T-helper 2 cell treated with Interferon-gamma antibody and Interleukin-4, amounts not matched to agents 5 μg/mL and 100 μg/mL, for 36 hours (primary cell): ENCODE measurements around the gene PLSCR1.
"Not testable (repeated sequence)": the region's sequence is repeated elsewhere in the genome, so short reads cannot be mapped to it uniquely, and the experiment has no call there.

Source experiments
- DNase-seq: peaks from one replicate; pipeline ENCODE4 v3.0.0; 2021; ENCODE audit warnings: low spot score
- H3K27ac Mint-ChIP-seq: one replicate; pipeline ENCODE4 v1.8.0; 2021; ENCODE audit warnings: mild to moderate bottlenecking, mixed read lengths
- H3K27me3 Mint-ChIP-seq: one replicate; pipeline ENCODE4 v1.8.0; 2021; ENCODE audit warnings: low read depth, mixed read lengths
- H3K36me3 Mint-ChIP-seq: one replicate; pipeline ENCODE4 v1.8.0; 2021; ENCODE audit warnings: low read depth, mixed read lengths
- H3K4me1 Mint-ChIP-seq: one replicate; pipeline ENCODE4 v1.8.0; 2021; ENCODE audit warnings: low read depth, mixed read lengths
- H3K4me3 Mint-ChIP-seq: one replicate; pipeline ENCODE4 v1.8.0; 2022; ENCODE audit warnings: mild to moderate bottlenecking, moderate library complexity, mixed read lengths
- H3K9me3 Mint-ChIP-seq: one replicate; pipeline ENCODE4 v1.8.0; 2021; ENCODE audit warnings: mixed read lengths

Gene PLSCR1

GRCh38 chr3:146542978-146543377, 1.4 kb downstream of the PLSCR1 start:
- H3K4me3 Mint-ChIP-seq, result peak overlapping the region; percentile 85
- H3K27me3 Mint-ChIP-seq, result no peaks in the 10 kb centered on the region
- DNase-seq, result no peak
- peak overlapping the region; percentile 90 for H3K27ac Mint-ChIP-seq
- peaks cover 60% of the 10 kb centered on the region for H3K4me1 Mint-ChIP-seq
- no peaks in the 10 kb centered on the region for H3K9me3 Mint-ChIP-seq
- peaks cover 22% of the 10 kb centered on the region for H3K36me3 Mint-ChIP-seq

- Mint-ChIP-seq H3K9me3 (no peaks in the 10 kb centered on the region), H3K36me3 (peaks cover 26% of the 10 kb centered on the region), H3K27me3 (no peaks in the 10 kb centered on the region), H3K4me3 (peak overlapping the region; percentile 85), H3K4me1 (peaks cover 56% of the 10 kb centered on the region), H3K27ac (peak overlapping the region; percentile 7)
- peak; percentile 29 for DNase-seq
These were observed 2.2 kb downstream of the PLSCR1 start for GRCh38 chr3:146542179-146542578.

GRCh38 chr3:146540978-146541377, 3.4 kb downstream of the PLSCR1 start:
- no peaks in the 10 kb centered on the region for H3K9me3 Mint-ChIP-seq
- no peaks in the 10 kb centered on the region for H3K27me3 Mint-ChIP-seq
- H3K4me1 Mint-ChIP-seq, result peaks cover 50% of the 10 kb centered on the region
- H3K27ac Mint-ChIP-seq, result no peak overlapping the region
- H3K4me3 Mint-ChIP-seq, result peak overlapping the region; percentile 85
- peaks cover 33% of the 10 kb centered on the region for H3K36me3 Mint-ChIP-seq
- no peak for DNase-seq

- DNase-seq, result no peak
- H3K36me3 Mint-ChIP-seq, result peaks cover 33% of the 10 kb centered on the region
- H3K4me3 Mint-ChIP-seq, result peak overlapping the region; percentile 85
- H3K9me3 Mint-ChIP-seq, result no peaks in the 10 kb centered on the region
- no peak overlapping the region for H3K27ac Mint-ChIP-seq
- H3K27me3 Mint-ChIP-seq, result no peaks in the 10 kb centered on the region
- H3K4me1 Mint-ChIP-seq, result peaks cover 48% of the 10 kb centered on the region
These were observed 4.2 kb downstream of the PLSCR1 start for GRCh38 chr3:146540236-146540635.

GRCh38 chr3:146539315-146539714, 5.1 kb downstream of the PLSCR1 start:
- Mint-ChIP-seq H3K4me3 (no peak overlapping the region), H3K9me3 (no peaks in the 10 kb centered on the region), H3K36me3 (peaks cover 39% of the 10 kb centered on the region), H3K4me1 (peaks cover 52% of the 10 kb centered on the region), H3K27ac (no peak overlapping the region), H3K27me3 (no peaks in the 10 kb centered on the region)
- DNase-seq, result no peak

GRCh38 chr3:146537603-146538002, 6.8 kb downstream of the PLSCR1 start:
- Mint-ChIP-seq H3K27me3 (no peaks in the 10 kb centered on the region), H3K9me3 (no peaks in the 10 kb centered on the region), H3K4me3 (no peak overlapping the region), H3K4me1 (peaks cover 54% of the 10 kb centered on the region), H3K27ac (no peak overlapping the region), H3K36me3 (peaks cover 45% of the 10 kb centered on the region)
- DNase-seq, result no peak

- H3K9me3 Mint-ChIP-seq, result no peaks in the 10 kb centered on the region
- H3K4me1 Mint-ChIP-seq, result peaks cover 46% of the 10 kb centered on the region
- H3K27me3 Mint-ChIP-seq, result no peaks in the 10 kb centered on the region
- DNase-seq, result no peak
- peaks cover 42% of the 10 kb centered on the region for H3K36me3 Mint-ChIP-seq
- H3K4me3 Mint-ChIP-seq, result no peak overlapping the region
- no peak overlapping the region for H3K27ac Mint-ChIP-seq
These were observed 7.7 kb downstream of the PLSCR1 start for GRCh38 chr3:146536681-146537080.

GRCh38 chr3:146532406-146532805, 12.0 kb downstream of the PLSCR1 start:
- H3K9me3 Mint-ChIP-seq, result no peaks in the 10 kb centered on the region
- peaks cover 19% of the 10 kb centered on the region for H3K4me1 Mint-ChIP-seq
- H3K4me3 Mint-ChIP-seq, result no peak overlapping the region
- no peak for DNase-seq
- peaks cover 42% of the 10 kb centered on the region for H3K36me3 Mint-ChIP-seq
- H3K27ac Mint-ChIP-seq, result no peak overlapping the region
- H3K27me3 Mint-ChIP-seq, result no peaks in the 10 kb centered on the region

- no peak for DNase-seq
- H3K27ac Mint-ChIP-seq, result no peak overlapping the region
- peaks cover 38% of the 10 kb centered on the region for H3K36me3 Mint-ChIP-seq
- peaks cover 15% of the 10 kb centered on the region for H3K4me1 Mint-ChIP-seq
- no peaks in the 10 kb centered on the region for H3K27me3 Mint-ChIP-seq
- no peak overlapping the region for H3K4me3 Mint-ChIP-seq
- H3K9me3 Mint-ChIP-seq, result no peaks in the 10 kb centered on the region
These were observed 13.8 kb downstream of the PLSCR1 start for GRCh38 chr3:146530609-146531008.

GRCh38 chr3:146529021-146529420, 15.4 kb downstream of the PLSCR1 start:
- DNase-seq, result no peak
- Mint-ChIP-seq H3K4me3 (no peak overlapping the region), H3K9me3 (no peaks in the 10 kb centered on the region), H3K4me1 (peaks cover 4% of the 10 kb centered on the region), H3K27ac (no peak overlapping the region), H3K36me3 (peaks cover 33% of the 10 kb centered on the region), H3K27me3 (no peaks in the 10 kb centered on the region)

- peaks cover 39% of the 10 kb centered on the region for H3K36me3 Mint-ChIP-seq
- no peaks in the 10 kb centered on the region for H3K9me3 Mint-ChIP-seq
- peaks cover 3% of the 10 kb centered on the region for H3K4me1 Mint-ChIP-seq
- H3K4me3 Mint-ChIP-seq, result no peak overlapping the region
- no peak for DNase-seq
- no peak overlapping the region for H3K27ac Mint-ChIP-seq
- no peaks in the 10 kb centered on the region for H3K27me3 Mint-ChIP-seq
These were observed 19.4 kb downstream of the PLSCR1 start for GRCh38 chr3:146524961-146525360.

- H3K36me3 Mint-ChIP-seq, result peaks cover 38% of the 10 kb centered on the region
- H3K27me3 Mint-ChIP-seq, result no peaks in the 10 kb centered on the region
- no peak for DNase-seq
- no peak overlapping the region for H3K4me3 Mint-ChIP-seq
- H3K4me1 Mint-ChIP-seq, result peaks cover 3% of the 10 kb centered on the region
- H3K9me3 Mint-ChIP-seq, result no peaks in the 10 kb centered on the region
- no peak overlapping the region for H3K27ac Mint-ChIP-seq
These were observed 20.9 kb downstream of the PLSCR1 start for GRCh38 chr3:146523531-146523930.

- H3K27me3 Mint-ChIP-seq, H3K4me1 Mint-ChIP-seq, H3K4me3 Mint-ChIP-seq, DNase-seq, H3K9me3 Mint-ChIP-seq, H3K27ac Mint-ChIP-seq: not testable (repeated sequence)
- peaks cover 38% of the 10 kb centered on the region for H3K36me3 Mint-ChIP-seq
These were observed 21.9 kb downstream of the PLSCR1 start for GRCh38 chr3:146522174-146523158.

- DNase-seq, result no peak
- Mint-ChIP-seq H3K27ac (no peak overlapping the region), H3K9me3 (no peaks in the 10 kb centered on the region), H3K36me3 (peaks cover 36% of the 10 kb centered on the region), H3K4me1 (no peaks in the 10 kb centered on the region), H3K27me3 (no peaks in the 10 kb centered on the region), H3K4me3 (no peak overlapping the region)
These were observed 23.0 kb downstream of the PLSCR1 start for GRCh38 chr3:146521394-146521793.
